Astrocyte of the spinal cord (primary cell): ENCODE data around the gene ZDHHC5.
A peak's percentile ranks its signal among the peaks of the same experiment; 100 is the strongest.
"Not testable (repeated sequence)": the region's sequence is repeated elsewhere in the genome, so short reads cannot be mapped to it uniquely, and the experiment has no call there.

ENCODE experiments used
- DNase-seq: peaks from one replicate; pipeline ENCODE4 v3.0.0; 2011; ENCODE audit warnings: low read depth, low spot score
- H3K4me3 ChIP-seq: 2 replicates; pipeline ENCODE4 v1.5.1; 2011; ENCODE audit warnings: low read depth, mild to moderate bottlenecking, low read length, moderate library complexity
- CTCF ChIP-seq: IDR thresholded peaks from 2 replicates; pipeline ENCODE4 v1.5.1; 2012; ENCODE audit warnings: low read depth, mild to moderate bottlenecking, low read length, inconsistent platforms
- in situ Hi-C: cut with HindIII; loops from 2 replicates; pipeline ENCODE4 v1.10.0; 2017; ENCODE audit warnings: low sequenced_read_pairs

ZDHHC5 gene

GRCh38 chr11:57647960-57648800, 19.7 kb upstream of the ZDHHC5 start:
- TF ChIP-seq CTCF, result no peak
- no peak for DNase-seq
- in situ Hi-C loops, result no loop called here
- H3K4me3 ChIP-seq, result no peak overlapping the region

- in situ Hi-C loops, result no loop called here
- no peak for DNase-seq
- no peak for TF ChIP-seq CTCF
- H3K4me3 ChIP-seq, result peak overlapping the region; percentile 45
Measured at GRCh38 chr11:57648801-57649735, 18.8 kb upstream of the ZDHHC5 start.

GRCh38 chr11:57649826-57650738, 17.8 kb upstream of the ZDHHC5 start, which contains the start of gene YPEL4:
YPEL4 (minus strand) TSS chr11:57649912; CDS start chr11:57647107, 2,805 bp downstream.
- DNase-seq, result peak; percentile 77
- peak within 1 kb of the TSS; percentile 45 for H3K4me3 ChIP-seq
- in situ Hi-C loops, result no loop called here
- no peak for TF ChIP-seq CTCF

GRCh38 chr11:57650739-57651090, 17.2 kb upstream of the ZDHHC5 start:
- in situ Hi-C loops, result no loop called here

GRCh38 chr11:57651408-57651807, 16.5 kb upstream of the ZDHHC5 start:
- no peak for DNase-seq
- H3K4me3 ChIP-seq, result no peak overlapping the region
- TF ChIP-seq CTCF, result no peak
- in situ Hi-C loops, result no loop called here

More at GRCh38 chr11:57650739-57651090, 17.2 kb upstream of the ZDHHC5 start:
- H3K4me3 ChIP-seq, result no peak overlapping the region
- DNase-seq, result no peak
- no peak for TF ChIP-seq CTCF

- in situ Hi-C loops, DNase-seq, H3K4me3 ChIP-seq: not testable (repeated sequence)
Measured at GRCh38 chr11:57652230-57652629, 15.7 kb upstream of the ZDHHC5 start.
